ENCODE measurements around the gene CCDC197.

DNA sequence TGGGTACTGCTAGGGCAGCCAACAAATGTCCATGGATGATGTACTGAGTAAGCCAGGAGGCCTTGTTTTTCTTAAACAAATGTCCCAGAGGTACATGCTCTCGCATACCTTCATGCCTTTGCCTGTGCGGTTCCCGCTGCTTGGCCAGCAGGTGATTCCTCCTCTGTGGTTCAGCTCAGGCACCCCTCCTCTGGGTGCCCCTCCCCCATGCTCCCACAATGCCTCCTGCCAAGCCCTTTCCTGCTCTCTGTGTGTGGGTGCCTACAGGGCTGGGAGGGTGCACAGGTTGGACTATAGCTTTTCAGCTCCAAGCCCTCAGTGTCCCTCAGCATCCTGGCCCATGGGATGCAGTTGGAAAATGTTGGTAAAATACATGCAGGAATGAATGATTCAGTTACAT, 44.3 kb upstream of the CCDC197 start:
- TF ChIP-seq, protein P1, sequence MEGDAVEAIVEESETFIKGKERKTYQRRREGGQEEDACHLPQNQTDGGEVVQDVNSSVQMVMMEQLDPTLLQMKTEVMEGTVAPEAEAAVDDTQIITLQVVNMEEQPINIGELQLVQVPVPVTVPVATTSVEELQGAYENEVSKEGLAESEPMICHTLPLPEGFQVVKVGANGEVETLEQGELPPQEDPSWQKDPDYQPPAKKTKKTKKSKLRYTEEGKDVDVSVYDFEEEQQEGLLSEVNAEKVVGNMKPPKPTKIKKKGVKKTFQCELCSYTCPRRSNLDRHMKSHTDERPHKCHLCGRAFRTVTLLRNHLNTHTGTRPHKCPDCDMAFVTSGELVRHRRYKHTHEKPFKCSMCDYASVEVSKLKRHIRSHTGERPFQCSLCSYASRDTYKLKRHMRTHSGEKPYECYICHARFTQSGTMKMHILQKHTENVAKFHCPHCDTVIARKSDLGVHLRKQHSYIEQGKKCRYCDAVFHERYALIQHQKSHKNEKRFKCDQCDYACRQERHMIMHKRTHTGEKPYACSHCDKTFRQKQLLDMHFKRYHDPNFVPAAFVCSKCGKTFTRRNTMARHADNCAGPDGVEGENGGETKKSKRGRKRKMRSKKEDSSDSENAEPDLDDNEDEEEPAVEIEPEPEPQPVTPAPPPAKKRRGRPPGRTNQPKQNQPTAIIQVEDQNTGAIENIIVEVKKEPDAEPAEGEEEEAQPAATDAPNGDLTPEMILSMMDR (IDR thresholded peaks at IDR 0.05; ENCODE audit: poor library complexity, severe bottlenecking): no peak
- TF ChIP-seq, protein P2, sequence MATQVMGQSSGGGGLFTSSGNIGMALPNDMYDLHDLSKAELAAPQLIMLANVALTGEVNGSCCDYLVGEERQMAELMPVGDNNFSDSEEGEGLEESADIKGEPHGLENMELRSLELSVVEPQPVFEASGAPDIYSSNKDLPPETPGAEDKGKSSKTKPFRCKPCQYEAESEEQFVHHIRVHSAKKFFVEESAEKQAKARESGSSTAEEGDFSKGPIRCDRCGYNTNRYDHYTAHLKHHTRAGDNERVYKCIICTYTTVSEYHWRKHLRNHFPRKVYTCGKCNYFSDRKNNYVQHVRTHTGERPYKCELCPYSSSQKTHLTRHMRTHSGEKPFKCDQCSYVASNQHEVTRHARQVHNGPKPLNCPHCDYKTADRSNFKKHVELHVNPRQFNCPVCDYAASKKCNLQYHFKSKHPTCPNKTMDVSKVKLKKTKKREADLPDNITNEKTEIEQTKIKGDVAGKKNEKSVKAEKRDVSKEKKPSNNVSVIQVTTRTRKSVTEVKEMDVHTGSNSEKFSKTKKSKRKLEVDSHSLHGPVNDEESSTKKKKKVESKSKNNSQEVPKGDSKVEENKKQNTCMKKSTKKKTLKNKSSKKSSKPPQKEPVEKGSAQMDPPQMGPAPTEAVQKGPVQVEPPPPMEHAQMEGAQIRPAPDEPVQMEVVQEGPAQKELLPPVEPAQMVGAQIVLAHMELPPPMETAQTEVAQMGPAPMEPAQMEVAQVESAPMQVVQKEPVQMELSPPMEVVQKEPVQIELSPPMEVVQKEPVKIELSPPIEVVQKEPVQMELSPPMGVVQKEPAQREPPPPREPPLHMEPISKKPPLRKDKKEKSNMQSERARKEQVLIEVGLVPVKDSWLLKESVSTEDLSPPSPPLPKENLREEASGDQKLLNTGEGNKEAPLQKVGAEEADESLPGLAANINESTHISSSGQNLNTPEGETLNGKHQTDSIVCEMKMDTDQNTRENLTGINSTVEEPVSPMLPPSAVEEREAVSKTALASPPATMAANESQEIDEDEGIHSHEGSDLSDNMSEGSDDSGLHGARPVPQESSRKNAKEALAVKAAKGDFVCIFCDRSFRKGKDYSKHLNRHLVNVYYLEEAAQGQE (IDR thresholded peaks at IDR 0.05; ENCODE audit: borderline replicate concordance): no peak
- TF ChIP-seq TAF1 (IDR thresholded peaks at IDR 0.05; ENCODE audit: low read depth) (no peak), SMC3 (conservative IDR thresholded peaks at IDR 0.05; ENCODE audit: poor library complexity) (no peak)

All from neural cell (in vitro differentiated cells).